NCI-H510A (cell line): ENCODE data around the gene RFX6.

Experiments used
- DNase-seq: peaks from one replicate; lab custom pipeline; 2025; lab: John Stamatoyannopoulos, UW

RFX6 gene

DNA sequence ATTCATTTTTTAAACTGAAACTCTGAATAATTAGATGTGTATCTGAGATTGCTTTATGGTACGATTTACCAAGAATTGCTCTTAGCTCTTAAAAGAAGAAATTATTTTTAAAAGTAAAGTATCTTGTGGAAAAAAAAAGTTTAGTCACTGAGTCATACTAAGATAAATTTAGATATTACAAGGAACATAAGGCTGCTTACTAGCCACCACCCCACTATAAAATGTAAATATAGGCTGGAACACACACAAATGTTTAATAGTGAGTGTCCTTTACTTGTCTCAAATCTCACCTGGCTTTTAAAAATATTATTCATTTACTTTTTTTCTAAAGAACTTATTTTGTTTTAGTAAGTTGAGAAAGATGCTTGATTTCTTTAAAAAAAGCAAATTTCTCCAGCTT, 17.6 kb downstream of the RFX6 start:
- DNase-seq: no peak

DNA sequence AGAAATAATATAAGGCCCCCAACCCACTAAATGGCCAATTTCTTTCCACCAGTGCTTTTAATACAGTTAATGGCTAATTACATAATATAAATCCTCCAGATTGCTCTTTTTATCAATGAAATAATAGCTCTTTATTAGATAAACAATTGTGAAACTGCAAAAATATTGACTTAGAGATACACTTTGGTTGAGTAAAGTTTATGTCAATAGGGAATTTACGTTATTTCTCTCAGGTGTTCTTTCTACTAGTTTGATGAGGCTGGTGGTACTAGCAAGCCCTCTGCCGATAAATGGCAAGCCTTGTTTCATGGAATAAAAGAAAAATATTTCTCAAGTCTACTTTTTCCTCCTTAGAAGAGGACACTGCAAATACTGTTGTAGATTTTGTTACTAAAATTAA, 18.9 kb downstream of the RFX6 start:
- no peak for DNase-seq

DNA sequence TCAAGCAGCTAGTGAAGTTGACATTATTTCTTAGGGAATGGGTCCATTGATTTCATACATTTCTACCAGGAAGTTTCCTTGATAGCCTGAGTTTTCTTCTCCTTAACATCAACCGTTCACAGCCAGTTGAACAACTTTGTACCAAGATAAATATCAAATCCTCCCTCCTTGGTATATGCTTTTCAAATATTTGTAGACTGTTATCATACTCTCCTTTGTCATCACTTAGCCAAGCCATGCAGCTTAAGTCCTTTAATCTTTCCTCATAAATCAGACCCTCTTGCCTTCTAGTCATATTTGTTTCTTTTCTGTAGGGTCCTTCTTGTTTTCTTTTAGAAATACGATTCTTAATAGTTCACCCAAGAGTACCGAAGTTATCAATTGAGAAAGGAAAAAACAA, 25.6 kb downstream of the RFX6 start:
- no peak for DNase-seq

DNA sequence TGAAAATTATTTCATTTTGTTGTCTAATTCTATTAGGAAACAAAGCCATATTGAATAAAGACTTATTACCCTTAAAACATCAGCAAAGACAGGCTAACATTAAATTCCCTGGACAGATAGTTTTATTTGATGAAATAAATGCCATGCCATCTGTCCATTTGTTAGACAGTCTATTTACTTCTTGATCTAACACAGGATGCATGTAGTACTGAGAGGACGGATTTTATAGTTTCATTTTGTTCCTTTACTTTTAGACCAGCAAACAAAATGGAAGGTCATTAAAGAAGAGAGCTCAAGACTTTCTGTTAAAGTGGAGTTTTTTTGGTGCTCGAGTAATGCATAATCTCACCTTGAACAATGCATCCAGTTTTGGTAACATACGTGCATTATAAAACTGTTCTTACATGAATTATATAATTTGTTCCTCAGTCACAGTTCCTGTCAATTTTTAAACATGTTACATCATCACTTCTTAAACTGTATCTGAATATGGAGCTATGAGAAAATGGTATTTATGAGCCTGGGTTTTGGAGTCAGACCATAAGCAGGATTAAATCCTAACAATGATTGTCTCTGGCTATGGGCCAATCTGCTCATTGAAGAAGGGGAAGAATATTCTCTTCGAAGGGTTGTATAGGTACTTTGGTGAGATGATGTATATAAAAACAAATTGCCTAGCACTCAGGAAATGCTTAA, 46.0 kb downstream of the RFX6 start:
- no peak for DNase-seq

DNA sequence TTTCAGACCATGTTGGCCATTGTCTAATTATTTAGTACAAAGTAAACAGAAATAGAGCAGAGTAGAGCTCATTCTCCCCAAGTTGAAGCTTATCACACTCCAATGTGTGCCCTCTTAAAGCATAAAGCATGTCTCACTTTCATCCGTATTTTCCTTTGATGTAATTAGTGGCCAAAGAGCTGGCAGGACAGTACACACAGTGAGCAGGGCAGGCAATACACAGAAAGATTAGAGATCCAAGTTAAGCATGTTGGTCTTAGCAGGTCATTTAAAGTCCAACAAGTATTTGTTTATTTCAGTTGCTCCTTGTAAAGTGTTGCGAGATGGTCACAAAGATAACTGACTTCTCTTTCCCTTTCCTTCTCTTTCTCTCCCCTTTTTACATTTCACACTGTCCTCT, 47.2 kb downstream of the RFX6 start:
- DNase-seq: no peak

DNA sequence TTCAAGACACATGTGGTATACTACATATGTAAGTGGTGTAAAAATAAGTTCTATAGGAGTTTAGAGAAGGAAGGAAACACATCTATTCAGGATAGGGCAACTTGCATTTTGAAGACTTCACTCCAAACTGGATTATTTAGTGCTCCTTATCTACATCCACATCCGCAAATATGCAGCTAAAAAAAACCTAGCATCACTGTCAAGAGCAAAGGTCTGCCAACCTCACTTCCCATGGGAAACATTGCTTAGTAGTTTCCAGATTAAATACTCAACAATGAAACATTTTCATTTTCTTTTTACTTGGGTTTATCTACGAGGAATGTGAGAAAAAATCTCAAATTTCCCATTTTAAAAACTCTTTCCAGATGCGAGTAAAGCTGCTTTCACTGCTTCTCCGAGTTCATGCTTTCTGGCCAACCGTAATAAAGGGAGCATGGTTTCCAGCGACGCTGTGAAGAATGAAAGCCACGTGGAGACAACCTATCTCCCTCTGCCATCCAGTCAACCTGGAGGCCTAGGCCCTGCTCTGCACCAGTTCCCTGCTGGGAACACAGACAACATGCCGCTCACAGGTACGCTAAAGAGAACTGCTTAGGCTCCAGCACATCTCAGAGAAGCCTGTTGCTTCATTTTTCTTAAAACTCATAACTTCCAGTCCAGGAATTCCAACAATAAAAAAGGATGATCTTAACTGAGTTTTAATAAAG, 48.2 kb downstream of the RFX6 start:
- DNase-seq: no peak

DNA sequence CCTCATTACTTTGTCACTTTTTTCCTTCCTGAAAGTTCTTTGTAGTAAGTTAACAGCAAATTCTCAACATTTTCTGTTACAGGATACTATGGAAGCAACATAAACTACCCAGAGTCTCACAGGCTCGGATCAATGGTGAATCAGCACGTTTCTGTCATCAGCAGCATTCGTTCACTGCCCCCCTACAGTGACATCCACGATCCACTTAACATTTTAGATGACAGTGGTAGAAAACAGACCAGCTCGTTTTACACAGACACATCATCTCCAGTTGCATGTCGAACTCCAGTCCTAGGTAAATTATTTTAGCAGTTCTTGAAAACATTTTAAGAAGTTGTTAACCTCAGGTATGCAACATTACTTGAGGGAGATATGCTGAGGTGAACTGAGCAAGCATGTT, 51.6 kb downstream of the RFX6 start:
- DNase-seq: no peak

DNA sequence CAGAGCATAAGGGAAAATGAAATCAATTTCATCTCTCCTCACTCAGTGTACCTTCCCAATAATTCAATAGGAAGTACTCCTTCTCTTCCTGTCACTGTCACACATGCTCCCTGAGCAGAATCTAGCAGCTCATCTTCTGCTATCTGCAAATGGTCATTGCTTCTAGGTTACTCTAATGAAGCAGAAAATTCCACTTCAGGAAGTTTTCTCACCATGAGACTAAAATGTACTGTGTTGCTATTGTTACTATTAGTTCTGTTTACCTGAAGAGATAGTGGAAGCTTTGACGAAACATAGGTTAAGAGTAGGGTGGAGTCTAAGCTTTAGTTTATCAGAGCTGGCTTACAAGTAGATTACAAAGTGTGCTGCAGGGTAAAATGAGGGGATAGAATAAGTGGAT, 52.8 kb downstream of the RFX6 start:
- no peak for DNase-seq

DNA sequence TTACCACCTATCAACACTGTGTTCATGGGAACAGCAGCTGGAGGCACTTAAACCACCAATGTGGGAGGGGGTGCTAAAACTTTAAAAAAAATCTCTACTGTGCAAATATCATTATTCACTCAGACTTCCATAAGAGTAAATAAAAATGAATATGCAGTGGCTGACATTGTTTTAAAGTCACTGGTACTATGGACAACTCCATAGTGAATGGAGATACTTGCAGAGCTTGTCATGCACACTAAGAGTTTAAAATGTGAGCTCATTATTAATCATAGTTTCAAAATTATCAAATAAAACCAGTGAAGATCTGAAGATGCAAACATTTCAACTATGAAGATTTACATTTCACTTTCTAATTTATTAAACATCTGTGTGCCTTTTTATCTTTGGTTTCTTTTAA, 54.4 kb downstream of the RFX6 start:
- no peak for DNase-seq

DNA sequence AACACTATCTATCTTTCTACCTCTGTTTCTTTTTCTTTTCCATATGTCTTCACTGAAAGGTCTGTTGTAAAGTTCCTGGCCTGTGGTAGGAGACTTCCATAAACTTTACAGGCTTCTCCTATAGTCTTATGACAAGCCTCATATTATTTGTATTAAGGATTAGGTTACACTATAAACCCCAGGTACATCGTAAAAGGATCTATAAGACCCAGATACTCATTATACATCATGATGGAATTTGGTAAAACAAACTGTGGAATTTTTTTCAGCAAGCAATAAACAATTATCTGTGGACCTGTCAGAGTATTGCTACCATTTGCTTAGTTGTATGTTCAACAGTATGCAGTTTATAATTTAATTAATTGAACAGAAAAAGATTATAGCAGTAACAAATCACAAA, 55.5 kb downstream of the RFX6 start:
- DNase-seq: no peak

DNA sequence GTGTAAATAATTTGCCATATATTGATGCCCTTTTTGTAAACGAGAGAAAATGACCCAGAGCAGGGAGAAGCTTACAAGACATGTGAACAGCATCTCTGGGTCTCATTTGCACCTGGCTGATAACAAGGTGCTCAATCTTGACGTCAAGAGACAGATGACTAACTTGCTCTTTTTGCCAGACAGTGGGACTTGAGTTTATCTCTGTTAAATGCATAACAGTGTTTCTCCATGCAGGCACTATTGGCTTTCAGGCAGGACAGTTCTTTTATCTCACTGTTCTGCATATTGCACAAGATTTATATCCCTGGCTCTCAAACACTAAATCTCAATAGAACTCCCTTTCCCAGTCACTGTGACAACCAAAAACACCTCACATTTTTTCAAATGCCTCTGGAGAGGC, 56.4 kb downstream of the RFX6 start:
- no peak for DNase-seq

DNA sequence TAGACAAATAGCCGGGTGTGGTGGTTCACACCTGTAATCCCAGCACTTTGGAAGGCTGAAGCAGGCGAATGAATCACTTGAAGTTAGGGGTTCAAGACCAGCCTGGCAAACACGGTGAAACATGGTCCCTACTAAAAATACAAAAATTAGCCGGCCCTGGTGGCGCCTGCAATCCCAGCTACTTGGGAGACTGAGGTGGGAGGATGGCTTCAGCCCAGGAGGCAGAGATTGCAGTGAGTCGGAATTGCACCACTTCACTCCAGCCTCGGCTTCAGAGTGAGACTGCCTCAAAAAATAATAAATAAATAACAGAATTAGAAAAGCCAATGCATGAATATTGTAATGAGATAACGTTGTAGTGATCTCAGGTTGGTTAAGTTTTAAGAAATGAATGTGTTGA, 61.3 kb downstream of the RFX6 start:
- no peak for DNase-seq

DNA sequence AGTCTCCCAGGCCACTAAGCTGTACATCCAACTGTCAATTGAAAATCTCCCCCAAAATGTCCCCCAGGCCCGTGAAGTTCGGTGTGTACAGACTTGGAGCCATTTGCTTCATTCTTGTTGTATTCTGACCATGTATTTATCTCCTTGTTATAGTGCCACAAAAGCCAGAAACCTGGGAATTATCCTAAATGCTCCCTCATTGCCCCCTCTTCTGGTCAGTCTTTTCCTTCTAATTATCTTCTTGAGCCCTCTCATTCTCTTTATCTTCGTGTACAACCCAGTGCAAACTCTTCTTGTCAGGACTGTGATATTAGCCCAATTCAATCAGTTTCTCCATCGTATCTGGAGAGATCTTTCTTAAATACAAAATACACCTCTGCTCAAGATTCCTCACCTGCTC, 64.7 kb downstream of the RFX6 start:
- DNase-seq: no peak

DNA sequence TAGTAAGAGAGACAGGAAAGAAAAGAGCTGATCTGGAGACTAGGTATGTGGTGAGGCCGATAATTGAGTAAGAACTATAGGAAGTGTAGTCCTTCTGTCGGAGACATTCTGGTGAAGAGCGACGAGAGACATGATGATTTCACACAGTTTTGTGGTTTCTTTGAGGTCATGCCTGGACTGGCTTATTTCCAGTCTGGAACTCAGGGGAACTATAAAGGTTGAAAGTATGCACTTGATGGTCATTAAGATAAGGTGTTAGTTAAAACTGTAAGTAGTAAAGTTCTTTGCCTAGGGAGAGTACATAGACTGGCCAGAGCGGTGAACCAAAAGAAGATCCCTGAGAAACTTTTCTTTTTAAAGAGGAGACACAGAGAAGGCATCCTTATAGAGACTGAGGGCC, 68.8 kb downstream of the RFX6 start:
- no peak for DNase-seq

DNA sequence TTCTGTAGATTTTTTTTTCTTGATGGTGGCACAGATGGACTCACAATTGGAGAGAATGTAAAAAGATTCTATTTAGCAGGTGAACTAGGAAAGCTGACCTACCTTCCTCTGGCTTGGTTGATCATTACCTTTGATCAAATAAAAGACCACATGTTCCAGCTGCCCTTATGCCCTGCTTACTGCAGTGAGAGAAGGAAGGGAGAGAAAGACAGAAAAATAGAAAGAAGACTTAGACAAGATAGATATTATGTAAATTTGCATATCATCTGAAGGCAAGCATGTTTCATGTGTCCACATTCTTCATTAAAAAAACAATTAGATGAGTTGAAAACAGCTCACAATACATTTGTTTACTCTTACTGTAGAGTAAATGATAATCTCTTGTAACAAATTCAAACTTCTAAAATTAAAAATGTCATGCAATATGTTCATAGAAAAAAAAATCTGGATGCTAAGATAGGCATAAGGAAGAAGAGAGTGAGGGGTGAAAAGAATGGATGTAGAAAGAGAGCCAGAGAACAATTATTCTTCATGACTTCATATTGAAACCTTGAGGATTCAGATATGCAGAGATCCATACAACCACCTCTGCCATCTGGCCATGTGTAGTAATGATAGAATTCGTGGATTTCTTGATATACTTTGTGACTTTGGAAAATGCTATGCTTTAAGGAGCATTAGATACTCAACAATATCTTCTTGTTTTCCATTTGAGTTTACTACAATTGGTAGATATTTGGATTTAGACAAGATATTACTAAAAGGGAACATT, 71.7 kb downstream of the RFX6 start:
- no peak for DNase-seq

DNA sequence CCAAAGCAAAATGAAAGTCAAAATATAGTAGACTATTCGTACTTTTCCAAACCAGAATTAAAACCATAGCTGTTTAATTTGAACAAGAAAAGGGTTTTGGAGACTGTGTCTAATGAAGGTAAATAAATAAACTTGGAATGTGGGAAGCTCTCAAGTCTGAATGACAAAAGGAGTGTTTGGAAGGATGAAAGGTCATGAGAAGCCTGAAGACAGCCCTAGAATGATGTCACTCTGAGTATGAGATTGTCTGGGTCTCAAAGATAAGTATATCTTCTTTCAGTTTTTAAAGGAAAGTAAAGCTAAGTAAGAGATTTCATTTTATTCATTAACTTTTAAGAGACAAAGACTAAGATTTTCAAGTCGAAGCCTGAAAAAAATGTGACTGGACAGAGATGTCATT, 72.9 kb downstream of the RFX6 start:
- DNase-seq: no peak

DNA sequence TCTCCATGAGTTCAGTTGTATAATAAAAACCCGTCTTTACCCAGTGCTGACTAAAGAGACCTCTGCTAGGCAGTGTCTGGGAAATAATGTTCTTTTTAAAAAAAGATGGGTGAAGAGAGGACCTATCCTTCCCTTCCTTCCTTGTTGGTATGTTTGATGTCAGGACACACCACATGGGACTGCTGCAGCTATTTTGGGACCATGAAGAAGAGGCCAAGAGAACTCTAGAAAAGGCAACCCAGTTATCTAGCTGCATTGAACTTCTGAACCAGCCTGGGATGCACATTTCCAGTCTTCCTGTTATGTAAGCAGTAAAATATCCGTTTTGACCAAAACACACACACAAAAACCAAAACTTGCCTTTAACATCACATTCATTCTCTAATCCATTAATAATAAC, 77.3 kb downstream of the RFX6 start:
- DNase-seq: no peak

DNA sequence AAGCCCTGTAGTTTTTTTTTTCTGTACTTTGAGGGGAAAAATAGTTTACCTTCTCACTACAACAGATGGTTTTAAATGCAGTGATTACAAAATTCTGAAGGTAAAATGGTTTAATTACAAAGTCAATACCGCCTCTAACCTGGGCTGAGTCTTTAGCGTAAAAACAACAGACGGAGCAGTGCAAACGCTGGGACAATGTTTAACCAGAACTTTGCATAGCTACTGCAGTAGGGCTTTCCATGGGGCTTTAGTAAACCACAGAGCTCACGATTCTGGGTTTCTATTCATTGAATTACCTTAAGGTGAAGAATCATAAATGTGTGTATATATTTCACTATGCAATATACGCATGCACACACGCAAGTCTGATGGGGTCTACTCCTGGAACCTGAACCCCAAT, 77.9 kb downstream of the RFX6 start:
- no peak for DNase-seq

DNA sequence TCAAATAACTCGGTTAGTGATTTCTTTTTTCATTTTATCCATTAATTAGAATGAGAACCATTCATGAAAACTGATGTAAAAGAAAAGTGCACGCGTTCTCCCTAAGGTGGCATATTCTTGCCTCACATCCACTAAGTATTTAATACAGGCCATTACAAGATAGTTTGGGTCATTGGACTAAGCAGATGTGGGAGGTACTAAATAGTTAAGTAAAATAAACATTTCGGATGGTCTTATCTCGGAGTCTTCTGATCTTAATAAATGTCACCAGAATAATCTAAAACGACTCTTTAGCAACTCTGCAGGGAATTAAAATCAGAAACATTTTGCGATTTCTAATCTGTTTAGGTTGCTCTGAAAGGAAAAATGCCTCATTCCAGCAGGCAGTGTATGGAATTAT, 78.7 kb downstream of the RFX6 start:
- DNase-seq: no peak

DNA sequence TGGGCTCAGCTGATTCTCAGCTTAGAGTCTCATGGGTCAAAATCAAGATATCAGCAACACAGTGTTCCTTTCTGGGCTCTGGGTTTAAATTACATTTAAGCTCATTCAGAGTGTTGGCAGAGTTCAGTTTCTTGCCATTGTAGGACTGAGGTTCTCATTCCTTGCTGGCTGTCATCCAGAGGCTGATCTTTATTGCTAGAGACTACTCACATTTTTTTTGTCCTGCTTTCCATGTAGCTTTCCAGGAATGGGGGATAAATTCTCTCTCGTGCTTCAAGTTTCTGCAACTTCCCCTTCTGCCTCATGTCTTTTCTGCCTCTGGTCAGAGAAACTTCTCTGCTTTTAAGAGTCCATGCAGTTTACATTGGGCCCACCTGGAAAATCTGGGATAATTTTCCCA, 86.9 kb downstream of the RFX6 start:
- DNase-seq: no peak

DNA sequence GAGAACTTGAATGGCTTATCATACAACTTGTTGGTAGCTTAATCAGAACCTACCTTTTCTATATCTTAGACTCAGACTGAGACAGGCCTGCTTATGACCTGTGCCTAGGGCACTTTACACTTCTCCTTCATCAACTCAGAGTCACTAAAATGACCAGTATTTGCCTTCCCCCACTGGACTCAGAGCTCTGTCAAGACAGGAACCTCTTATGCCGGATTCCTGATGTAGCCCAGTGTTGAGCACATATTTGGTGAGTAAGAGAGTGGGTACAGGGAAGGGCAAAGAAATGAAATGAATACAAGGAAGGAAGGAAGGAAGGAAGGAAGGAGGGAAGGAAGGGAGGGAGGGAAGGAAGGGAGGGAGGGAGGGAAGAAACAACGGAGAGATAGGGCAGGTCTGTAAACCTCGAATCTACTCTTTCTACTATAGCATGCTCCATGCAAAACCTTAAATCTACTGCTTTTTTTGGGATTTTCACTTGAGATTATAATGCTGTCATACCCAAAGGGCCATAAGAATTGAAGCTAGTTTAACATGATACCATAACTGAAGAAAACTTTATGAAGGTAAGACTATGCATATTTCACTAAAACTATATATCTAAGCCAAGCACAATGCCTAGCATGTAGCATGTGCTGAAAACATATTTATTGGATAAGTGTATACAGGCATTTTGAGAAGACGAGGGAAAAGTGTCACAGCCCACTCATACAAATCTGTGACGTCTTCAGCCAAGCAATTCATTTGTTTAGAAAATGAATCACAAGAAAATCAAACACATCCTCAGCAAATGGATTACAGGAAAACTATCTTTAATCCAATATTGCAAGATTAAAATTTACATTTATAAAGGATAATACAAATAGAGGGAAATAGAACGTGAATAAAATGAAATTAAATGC, 89.9 kb downstream of the RFX6 start:
- DNase-seq: no peak

DNA sequence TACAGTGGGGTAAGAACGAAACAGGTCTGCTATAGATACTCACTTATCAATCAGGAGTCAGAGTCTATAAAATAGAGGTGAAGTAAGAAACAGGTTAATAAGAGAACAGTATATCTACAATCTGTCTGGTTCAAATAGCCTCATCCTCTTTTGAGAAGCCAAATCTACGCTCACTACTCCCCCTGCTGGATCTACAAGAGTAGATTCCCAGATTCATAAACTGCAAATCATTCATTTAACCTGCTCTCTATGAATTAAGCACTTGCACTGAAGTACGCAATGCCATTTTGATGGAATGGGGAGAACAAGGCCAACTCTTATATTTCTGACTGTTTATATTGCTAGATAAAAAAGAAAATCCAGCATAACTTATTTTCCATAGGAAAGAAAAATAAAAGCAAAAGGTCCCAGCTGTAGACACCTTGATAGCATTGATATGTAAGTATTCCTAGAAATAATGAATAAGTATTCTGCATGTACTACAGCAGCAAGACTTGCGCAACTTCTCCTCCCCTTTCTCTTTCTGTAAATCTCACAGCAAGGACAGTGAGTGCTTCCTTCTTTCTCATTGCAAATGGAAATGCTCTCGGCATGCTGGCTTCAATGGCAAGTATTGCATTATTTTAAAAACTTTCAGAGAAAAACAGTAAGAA, 92.3 kb downstream of the RFX6 start:
- no peak for DNase-seq
